GM21447 (cell line): ENCODE data around the gene DNAJC30.
"Not testable (repeated sequence)": the region's sequence is repeated elsewhere in the genome, so short reads cannot be mapped to it uniquely, and the experiment has no call there.

Experiments
- ATAC-seq: cut with Tn5 transposase; IDR thresholded peaks from one replicate; pipeline ENCODE4 v1.9.1; 2021; ENCODE audit not compliant: unreplicated experiment

Gene DNAJC30

DNA sequence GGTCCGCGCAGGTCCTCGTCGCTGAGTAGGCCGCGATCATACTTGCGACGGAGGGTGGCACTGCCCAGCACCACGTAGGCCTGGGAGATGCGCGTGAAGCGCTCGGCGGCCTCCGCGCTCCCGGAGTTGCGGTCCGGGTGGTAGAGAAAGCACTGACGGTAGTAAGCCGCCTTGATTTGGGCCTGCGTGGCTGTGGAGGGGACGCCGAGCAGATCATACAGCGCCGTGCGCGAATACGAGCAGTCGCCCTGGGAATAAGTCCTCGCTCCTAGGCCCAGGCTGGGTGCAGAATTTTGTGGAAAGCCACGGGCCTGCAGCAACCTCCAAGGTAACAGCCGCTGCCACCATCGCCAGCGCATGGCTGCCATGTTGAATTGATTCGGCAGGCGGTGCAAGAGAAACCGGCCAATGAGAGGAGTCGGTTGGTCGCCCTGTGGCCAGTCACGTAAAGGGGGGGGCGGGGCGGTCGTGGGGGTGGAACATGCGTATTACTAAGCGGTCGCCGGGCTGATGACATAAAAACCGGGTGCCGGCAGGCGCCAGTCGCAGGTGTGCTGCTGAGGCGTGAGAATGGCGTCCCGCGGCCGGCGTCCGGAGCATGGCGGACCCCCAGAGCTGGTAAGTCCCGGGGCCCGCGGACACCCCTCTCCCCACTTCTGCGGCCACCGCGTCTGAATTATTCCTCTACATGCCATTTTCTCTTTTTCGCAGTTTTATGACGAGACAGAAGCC, at the start of gene DNAJC30, which contains the start of gene BUD23:
DNAJC30 (minus strand) TSS at position 398 of the 732 bp plus-strand sequence; CDS start at position 368, 30 bp downstream.
BUD23 (plus strand) TSS at position 542 of the 732 bp plus-strand sequence; CDS start at position 571, 29 bp downstream.
- ATAC-seq: peak; percentile 93

DNA sequence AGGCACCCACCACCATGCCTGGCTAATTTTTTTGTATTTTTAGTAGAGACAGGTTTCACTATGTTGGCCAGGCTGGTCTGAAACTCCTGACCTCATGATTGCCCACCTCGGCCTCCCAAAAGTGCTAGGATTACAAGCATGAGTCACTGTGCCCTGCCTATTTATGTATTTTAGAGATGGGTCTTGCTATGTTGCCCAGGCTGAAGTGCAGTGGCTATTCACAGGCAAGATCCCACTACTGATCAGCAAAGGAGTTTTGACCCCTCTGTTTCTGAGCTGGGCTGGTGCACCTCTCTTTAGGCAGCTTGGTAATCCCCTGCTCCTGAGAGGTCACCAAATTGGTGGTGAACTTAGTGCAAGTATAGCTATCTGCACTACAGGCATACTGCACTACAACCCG, 49.1 kb upstream of the DNAJC30 start:
- no peak for ATAC-seq

DNA sequence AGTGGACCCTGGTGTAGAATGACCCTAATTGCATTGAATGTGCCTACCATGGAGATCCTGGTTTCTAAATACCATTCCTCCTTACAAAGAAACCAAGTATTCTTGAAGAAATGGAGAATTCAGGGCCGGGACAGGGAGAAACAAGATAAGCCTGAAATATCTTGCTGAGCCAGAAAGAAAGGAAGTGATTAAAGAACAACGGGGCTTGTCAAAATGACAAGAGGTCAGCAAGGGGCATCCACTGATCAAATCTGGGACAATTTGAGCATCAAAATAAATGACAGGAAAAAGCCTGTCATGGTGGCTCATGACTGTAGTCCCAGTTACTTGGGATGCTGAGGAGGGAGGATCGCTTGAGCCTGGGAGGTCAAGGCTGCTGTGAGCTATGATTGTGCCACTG, 47.2 kb upstream of the DNAJC30 start:
- ATAC-seq: no peak

DNA sequence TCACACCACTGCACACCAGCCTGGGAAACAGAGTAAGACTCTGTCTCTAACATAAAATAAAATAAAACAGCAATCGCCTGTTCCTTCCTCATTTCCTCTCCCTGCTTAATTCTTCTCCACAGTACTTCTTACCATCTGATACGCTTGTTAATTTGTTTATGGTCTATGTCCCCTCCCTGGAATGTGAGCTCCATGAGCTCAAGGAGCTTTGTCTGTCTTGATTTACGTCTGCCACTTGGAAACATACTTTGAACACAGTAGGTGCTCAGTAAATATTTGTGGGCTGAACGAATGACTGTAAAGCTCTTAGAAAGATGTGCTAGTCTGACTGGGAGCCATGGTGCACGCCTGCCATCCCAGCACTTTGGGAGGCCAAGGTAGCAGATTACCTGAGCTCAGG, 45.3 kb upstream of the DNAJC30 start:
- ATAC-seq: no peak

DNA sequence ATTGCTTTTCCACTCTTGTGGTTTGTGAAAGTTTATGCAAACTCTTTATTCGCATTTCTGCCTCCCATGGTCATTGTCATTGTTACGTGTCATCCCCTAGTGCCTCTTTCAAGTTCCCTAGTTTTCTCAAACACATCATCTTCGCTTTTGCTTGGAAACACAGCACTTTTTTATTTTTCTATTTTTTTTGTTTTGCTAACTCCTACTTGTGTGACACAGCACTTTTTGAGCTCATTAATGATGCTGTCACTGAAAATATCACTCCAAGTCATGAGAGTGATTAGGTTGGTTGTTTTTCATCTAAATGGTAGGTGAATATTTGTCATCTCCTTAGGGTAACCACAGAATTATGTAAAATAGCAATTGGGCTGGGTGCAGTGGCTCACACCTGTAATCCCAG, 44.7 kb upstream of the DNAJC30 start:
- ATAC-seq: no peak

DNA sequence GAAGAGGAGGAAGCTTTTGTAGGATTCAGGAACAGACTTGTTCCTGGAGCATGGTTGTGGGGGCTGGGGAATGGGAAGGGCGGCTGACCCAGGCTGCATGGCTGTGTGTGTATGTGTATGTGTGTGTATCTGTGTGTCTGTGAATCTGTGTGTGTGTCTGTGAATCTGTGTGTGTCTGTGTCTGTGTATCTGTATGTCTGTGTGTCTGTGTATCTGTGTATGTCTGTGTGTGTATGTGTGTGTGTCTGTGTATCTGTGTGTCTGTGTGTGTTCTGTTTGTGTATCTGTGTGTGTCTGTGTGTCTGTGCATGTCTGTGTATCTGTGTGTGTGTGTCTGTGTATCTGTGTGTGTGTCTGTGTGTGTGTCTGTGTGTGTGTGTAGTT, 42.8 kb upstream of the DNAJC30 start:
- no peak for ATAC-seq

DNA sequence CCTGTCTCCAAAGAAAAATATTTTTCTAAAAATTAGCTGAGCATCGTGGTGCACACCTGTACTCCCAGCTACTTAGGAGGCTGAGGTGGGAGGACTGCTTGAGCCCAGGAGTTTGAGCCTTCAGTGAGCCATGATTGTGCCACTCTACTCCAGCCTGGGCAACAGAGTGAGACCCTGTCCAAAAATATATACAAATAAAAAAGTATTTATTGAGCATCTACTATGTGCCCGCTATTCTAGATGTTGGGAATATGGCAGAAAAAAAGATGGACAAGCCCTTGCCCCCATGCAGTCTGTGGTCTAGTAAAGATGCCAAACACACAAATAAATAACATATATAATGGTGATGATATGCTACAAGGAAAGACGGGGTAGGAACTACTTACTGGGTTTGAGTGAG, 40.6 kb upstream of the DNAJC30 start:
- no peak for ATAC-seq

DNA sequence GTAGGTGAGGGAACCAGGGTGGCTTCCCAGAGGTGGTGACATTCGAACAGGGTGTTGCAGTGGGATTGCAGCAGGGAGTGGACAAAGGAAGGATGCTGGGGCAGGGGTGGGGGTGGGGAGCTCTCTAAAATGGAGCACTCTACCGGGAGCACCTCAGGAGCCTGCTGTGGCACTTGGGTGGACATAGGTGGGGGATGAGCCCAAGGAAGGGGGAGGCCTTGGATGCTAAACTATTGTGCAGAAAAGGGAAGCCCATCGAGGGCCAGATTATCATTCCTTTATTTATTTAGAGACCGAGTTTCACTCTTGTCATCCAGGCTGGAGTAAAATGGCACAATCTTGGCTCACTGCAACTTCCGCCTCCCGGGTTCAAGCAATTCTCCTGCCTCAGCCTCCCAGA, 39.5 kb upstream of the DNAJC30 start:
- no peak for ATAC-seq

DNA sequence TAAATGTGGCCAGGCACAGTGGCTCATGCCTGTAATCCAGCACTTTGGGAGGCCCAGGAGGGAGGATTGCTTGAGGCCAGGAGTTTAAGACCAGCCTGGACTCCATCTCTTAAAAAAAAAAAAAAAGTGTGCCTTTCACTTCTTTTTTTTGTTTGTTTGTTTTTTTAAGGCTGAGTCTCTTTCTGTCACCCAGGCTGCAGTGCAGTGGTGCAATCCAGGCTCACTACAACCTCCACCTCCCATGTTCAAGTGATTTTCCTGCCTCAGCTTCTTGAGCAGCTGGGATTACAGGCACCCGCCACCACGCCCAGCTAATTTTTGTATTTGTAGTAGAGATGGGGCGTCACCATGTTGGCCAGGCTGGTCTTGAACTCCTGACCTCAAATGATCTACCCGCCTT, 38.9 kb upstream of the DNAJC30 start:
- not testable (repeated sequence) for ATAC-seq

DNA sequence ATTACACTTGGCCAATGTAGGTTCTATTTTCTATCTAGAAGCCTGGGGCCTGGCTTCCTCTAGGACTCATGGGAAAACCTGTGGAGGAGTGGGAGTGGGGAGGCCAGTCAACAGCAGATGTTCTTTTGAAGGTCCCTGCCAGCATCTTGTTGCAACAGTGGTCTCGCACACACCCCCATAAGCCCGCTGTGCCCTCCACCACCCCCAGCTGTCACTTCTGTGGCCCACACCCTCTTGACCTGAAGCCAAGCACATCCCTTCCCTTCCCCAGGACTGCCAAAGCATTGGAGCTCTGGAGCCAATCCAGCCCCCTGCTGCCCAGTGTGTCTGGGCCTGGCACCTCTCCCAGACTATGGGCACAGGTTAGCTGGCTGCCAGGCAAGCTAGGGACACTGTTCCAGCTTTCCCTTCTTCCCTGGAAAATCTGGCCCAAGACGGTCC, 38.1 kb upstream of the DNAJC30 start:
- ATAC-seq: no peak

DNA sequence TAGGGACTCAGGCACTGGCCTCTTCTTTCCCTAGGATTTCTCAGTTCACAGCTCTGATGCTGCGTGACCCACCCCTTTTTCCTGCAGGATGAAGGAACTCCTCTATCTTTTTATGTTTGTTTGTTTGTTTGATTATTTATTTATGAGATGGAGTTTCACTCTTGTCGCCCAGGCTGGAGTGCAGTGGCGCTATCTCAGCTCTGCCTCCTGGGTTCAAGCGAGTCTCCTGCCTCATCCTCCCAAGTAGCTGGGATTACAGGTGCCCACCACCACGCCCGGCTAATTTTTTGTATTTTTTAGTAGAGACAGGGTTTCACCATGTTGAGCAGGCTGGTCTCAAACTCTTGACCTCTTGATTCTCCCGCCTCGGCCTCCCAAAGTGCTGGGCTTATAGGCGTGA, 37.2 kb upstream of the DNAJC30 start:
- not testable (repeated sequence) for ATAC-seq

DNA sequence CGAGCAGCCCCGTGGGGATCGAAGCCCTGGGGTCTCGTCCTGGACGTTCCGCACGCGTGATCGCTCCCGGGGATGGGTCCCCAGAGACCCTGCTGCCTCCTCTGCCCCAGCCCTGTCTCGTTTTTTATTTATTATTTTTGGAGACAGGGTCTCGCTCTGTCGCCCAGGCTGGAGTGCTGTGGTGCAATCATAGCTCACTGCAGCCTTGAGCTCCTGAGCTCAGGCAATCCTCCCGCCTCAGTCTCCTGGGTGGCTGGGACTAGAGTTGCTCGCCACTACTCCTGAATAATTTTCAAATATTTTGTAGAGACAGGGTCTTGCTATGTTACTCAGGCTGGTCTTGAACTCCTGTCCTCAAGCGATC, 36.5 kb upstream of the DNAJC30 start:
- no peak for ATAC-seq

DNA sequence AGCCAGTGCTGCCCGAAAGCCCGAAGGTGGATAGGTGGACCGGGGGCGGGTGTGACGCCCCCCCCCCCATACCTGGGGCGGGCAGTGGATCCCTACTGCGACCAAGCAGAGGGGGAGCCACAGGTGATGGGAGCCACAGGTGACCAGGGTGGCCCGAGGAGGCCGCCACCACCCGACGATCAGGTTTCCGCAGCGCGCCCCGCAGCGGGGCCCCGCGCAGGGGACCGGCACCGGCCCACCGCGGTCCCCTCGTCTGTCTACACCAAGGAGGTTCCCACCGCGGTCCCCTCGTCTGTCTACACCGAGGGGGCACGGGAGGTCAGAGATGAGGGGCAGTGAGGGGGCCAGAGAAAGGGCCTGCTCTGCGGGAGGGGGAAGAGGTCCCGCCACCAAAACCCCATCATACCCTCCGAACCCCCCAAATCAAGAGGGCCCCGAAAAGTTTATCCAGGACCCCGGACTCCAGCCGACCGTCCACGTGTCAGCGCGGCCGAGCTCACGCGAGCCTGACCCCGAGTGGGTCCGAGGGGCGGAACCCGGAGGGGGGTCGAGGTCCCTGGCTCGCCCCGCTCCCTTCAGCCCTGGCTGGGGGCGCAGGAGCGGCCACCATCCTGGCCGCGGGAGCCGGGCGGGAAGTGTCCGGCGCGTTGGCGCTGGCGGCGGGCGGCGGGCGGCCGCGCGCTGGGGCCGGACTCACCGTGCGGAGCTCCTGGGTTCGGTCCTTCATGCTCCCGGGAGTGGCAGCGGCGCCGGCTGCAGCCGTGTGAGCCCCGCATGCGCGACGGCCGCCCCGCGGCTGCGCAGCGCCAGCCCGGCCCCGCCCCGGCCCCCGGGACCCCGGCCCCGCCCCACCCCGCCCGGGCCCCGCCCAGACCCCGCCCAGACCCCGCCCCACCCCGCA, 35.9 kb upstream of the DNAJC30 start, which contains the start of gene STX1A:
STX1A (minus strand) TSS at position 765 of the 901 bp plus-strand sequence; CDS start at position 727, 38 bp downstream.
- ATAC-seq: no peak

DNA sequence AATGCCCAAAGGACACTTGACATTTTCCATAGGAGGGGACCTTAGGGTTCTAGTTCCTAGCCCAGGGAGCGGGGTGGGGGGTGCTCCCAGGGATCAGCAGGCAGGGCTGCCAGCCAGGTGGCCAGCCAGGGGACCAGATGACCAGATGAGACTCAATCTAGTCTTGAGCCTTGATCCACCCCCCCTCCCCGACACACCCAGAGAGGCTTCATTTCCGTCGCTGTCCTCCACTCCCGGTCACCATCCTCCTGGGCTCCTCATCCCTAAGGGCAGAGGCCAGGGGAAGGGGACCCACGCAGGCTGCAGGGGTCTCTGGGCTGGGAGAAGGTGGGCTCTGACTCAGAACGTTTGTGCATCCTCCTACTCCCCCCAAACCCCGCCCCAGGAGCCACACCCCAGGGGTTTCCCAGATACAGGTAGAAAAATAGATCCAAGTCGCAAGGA, 35.2 kb upstream of the DNAJC30 start:
- no peak for ATAC-seq

DNA sequence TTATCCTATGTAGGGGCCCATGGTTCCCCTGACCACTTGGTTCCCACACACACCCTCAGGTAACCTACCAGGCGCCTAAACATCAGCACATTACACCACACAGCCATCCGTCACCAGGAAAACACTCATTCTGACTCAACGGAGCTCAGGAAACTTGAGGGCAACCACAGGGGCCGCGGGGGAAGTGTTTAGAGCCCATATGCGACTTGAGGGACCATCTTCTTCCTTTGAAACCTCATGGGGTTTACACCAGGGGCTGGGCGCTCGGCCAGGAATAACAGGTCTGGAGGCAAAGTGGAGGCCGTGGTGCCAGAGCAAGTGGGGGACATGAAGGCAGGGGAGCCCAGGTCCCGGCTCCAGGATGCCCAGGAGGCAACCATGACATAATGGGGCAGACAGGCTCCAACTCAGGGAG, 34.7 kb upstream of the DNAJC30 start:
- no peak for ATAC-seq

DNA sequence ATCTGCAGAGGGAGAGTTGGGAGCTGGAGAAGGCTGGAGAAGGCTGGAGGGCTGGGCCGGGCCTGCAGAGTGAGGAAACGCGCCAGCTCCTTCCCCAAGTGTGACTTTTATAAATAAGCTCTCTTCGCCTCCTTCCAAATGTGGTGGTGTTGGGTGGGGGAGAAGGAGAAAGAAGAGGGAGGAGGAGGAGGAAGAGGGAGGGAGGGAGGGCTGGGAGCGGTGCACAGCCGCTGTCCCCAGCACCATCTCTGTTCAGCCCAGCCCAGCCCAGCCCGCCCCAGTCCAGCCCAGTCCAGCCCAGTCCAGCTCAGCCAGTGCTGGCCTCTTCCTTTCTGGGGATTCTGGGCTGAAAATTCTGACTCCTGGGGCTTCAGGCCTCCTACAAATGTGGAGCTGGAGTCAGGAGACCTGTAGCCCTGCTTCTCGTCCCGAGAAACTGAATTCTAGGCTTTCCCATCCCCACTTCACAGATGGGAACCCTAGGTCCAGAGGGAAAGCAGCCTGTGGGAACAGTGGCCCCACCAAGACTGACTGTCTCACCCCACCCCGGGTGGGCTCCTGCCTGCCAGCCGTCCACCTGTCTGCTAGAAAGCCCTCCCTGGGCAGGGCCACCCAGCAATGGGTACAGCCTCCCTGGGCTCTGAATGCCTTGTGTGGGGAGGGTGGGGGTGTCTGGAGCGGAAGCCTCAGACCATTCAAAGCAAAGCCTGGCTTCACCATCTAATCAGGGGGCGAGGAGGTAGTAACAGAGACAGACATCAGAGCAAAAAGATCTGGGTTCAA, 34.0 kb upstream of the DNAJC30 start:
- ATAC-seq: no peak

DNA sequence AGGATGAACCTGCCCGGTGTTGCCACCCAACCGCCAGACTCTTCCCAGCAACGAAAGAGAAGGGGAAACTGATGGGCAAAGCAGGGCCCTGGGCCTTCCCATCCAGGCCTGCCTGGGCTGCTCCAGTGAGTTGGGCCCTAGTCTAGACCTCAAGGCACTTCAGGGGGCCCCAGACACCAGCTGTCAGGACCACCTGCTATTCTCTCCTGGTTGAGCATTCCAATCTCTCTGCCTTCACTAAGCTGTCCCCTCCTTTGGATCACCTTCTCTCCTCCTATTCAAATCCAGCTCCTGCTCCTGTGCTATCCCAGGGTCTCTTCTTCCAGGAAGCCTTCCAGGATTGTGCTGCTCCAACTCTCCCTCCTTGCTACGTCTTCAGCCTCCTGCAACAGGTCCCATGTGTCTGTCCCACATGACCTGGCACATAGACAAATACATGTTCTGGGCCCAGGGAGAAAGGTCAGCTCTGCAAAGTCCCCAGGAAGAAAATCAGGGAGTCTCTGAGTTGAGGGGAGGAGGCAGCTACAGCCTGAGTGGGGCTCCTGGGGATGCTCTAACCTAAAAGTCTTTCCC, 33.2 kb upstream of the DNAJC30 start:
- ATAC-seq: no peak

DNA sequence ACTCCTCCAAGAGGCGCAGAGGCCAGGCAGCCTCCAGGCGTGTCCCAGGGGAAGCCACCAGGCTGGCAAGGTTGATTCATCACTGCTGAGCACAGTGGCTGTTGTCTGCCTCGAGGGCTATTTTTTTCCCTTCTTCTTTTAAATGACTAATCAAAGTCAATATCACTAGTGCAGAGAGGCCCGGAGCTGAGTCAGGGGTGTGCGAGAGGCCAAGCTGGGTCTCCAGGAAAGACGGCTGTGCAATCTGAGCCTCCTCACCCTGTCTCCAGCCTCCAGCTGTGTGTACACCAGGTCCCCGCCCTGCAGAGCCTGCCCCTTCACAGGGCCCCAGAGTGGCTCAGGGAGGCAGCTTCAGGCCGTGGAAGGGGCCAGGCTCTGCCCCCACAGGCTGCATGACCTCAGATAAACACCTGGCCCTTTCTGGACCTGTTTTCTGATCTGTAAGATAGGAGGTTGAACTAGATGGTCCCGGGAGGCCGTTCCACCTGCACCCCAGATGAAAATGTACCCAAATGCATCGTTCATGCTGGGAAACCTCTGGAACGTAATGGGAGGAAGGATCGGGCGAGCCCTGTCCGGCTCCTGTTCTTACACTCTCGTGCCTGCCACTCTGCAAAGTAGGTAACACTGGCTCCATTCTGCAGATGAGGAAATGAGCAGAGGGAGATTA, 32.5 kb upstream of the DNAJC30 start:
- no peak for ATAC-seq

DNA sequence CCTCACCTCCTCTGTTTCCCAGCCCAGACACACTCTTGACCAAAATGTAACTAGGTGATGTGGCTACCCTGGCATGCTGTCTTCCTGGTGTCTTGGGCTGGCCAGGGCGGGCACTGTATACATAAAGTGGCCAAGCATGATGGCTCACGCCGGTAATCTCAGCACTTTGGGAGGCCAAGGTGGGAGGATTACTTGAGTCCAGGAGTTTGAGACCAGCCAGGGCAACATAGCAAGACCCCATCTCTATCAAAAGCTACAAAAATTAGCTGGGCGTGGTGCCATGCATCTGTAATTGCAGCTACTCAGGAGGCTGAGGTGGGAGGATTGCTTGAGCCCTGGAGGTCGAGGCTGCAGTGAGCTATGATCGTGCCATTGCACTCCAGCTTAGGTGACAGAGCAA, 30.1 kb upstream of the DNAJC30 start:
- ATAC-seq: not testable (repeated sequence)

DNA sequence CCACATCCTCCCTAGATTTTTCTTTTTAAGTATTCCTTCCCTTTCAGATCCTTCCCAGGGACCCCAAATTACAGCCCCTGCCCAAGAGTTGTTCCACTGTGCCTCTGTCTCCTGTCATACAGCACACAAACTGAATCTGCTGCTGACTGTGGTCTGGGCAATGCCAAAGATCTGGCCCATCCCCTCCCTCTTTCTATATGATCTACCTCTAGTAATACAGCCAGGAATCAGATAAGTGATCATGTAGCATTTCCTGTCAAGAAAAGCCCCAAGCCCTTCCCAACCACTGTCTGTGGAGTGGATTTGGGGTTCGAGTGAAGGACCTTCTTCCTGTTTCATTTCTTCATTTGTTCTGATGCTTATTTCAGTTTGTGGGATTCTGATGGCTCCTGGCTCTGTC, 29.5 kb upstream of the DNAJC30 start:
- no peak for ATAC-seq
